ENCODE results near the gene MED13L. TPM values are rescaled to one million over a fixed set of nuclear protein-coding genes. Genes with fewer than 3 reads are reported as not detected.
"Not testable (repeated sequence)": the region's sequence is repeated elsewhere in the genome, so short reads cannot be mapped to it uniquely, and the experiment has no call there.

MED13L gene
- total RNA-seq, 2 experiments from 2014 or later: 42.4 to 46.0 TPM

DNA sequence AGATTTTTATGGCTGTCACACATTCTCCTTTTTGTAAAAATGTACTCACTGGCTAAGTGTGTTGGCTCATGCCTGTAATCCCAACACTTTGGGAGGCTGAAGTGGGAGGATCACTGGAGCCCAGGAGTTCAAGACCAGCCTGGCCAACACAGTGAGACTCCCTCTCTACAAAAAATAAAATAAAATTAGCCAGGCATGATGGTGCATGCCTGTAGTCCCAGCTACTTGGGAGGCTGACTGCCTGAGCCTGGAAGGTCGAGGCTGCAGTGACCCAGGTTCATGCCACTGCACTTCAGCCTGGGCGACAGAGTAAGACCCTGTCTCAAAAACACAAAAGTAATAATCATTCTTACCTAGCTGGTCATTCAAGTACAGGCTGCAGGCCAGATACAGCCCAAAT is 300.7 kb downstream of the MED13L start:
- intact Hi-C loops (cut with micrococcal nuclease); DNase-seq; CTCF ChIA-PET; H3K27ac Mint-ChIP-seq; H3K4me3 Mint-ChIP-seq; H3K4me1 Mint-ChIP-seq (ENCODE audit: low read depth); H3K27me3 Mint-ChIP-seq (ENCODE audit: low read depth); H3K9me3 Mint-ChIP-seq: not testable (repeated sequence)
- peaks cover 15% of the 10 kb centered on the region for H3K36me3 Mint-ChIP-seq (ENCODE audit: low read depth)

GRCh38 chr12:115975411-115975810 is 302.1 kb downstream of the MED13L start:
- Mint-ChIP-seq H3K4me3 (no peak overlapping the region), H3K27me3 (ENCODE audit: low read depth) (no peaks in the 10 kb centered on the region), H3K36me3 (ENCODE audit: low read depth) (peaks cover 8% of the 10 kb centered on the region), H3K4me1 (ENCODE audit: low read depth) (no peaks in the 10 kb centered on the region), H3K9me3 (no peaks in the 10 kb centered on the region), H3K27ac (no peak overlapping the region)
- CTCF ChIA-PET: no interaction called here
- intact Hi-C loops (cut with micrococcal nuclease): no loop called here
- DNase-seq: no peak

GRCh38 chr12:115973968-115974724 is 303.3 kb downstream of the MED13L start:
- Mint-ChIP-seq H3K9me3 (no peaks in the 10 kb centered on the region), H3K27ac (no peak overlapping the region)
- intact Hi-C loops (cut with micrococcal nuclease): no loop called here

DNA sequence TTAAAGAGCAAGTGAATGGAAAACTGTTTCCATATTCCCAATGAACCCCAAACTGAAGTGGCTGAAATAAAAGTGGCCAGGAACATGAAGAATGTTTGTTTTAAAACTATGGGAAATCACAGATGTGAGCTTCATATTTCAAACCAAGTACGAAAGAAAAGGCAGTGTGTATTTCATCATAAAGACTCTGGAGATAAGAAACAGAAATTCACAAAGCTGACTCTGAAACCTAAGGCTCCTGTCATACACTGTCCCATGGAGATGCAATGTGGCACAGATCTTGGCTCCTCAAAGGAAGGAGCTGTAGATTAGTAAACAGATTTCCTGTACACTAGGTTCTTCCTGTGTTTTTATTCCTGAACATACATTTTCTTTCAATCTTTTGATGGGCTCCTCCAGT is 304.4 kb downstream of the MED13L start:
- intact Hi-C loops (cut with micrococcal nuclease): no loop called here
- H3K36me3 Mint-ChIP-seq (ENCODE audit: low read depth): peaks cover 16% of the 10 kb centered on the region
- H3K27ac Mint-ChIP-seq: no peak overlapping the region
- H3K27me3 Mint-ChIP-seq (ENCODE audit: low read depth): no peaks in the 10 kb centered on the region
- DNase-seq: no peak
- no peaks in the 10 kb centered on the region for H3K4me1 Mint-ChIP-seq (ENCODE audit: low read depth)
- H3K4me3 Mint-ChIP-seq: no peak overlapping the region
- H3K9me3 Mint-ChIP-seq: no peaks in the 10 kb centered on the region
- CTCF ChIA-PET: interaction anchor here (1.4 kb wide), 1 partner anchor 10 kb away, joined by 4 read pairs; no protein-coding TSS in a partner anchor

More at GRCh38 chr12:115973968-115974724, 303.3 kb downstream of the MED13L start:
- no peaks in the 10 kb centered on the region for H3K27me3 Mint-ChIP-seq (ENCODE audit: low read depth)
- peaks cover 10% of the 10 kb centered on the region for H3K36me3 Mint-ChIP-seq (ENCODE audit: low read depth)
- no peak for DNase-seq
- CTCF ChIA-PET: interaction anchor here (0.6 to 1.4 kb wide), 3 partner anchors 9 to 263 kb away, joined by 3 to 4 read pairs (median 3); no protein-coding TSS in a partner anchor
- no peaks in the 10 kb centered on the region for H3K4me1 Mint-ChIP-seq (ENCODE audit: low read depth)
- H3K4me3 Mint-ChIP-seq: no peak overlapping the region

GRCh38 chr12:115972241-115972640 is 305.3 kb downstream of the MED13L start:
- CTCF ChIA-PET: no interaction called here
- no peak overlapping the region for H3K4me3 Mint-ChIP-seq
- no peaks in the 10 kb centered on the region for H3K27me3 Mint-ChIP-seq (ENCODE audit: low read depth)
- no peak for DNase-seq
- H3K36me3 Mint-ChIP-seq (ENCODE audit: low read depth): peaks cover 18% of the 10 kb centered on the region
- H3K27ac Mint-ChIP-seq: no peak overlapping the region
- intact Hi-C loops (cut with micrococcal nuclease): no loop called here
- H3K9me3 Mint-ChIP-seq: no peaks in the 10 kb centered on the region
- H3K4me1 Mint-ChIP-seq (ENCODE audit: low read depth): no peaks in the 10 kb centered on the region

GRCh38 chr12:115968211-115968610 is 309.3 kb downstream of the MED13L start:
- Mint-ChIP-seq H3K4me3 (no peak overlapping the region), H3K36me3 (ENCODE audit: low read depth) (peaks cover 28% of the 10 kb centered on the region), H3K27me3 (ENCODE audit: low read depth) (no peaks in the 10 kb centered on the region), H3K4me1 (ENCODE audit: low read depth) (peaks cover 8% of the 10 kb centered on the region), H3K9me3 (no peaks in the 10 kb centered on the region), H3K27ac (no peak overlapping the region)
- intact Hi-C loops (cut with micrococcal nuclease): no loop called here
- DNase-seq: no peak
- CTCF ChIA-PET: interaction anchor here (0.6 kb wide), 1 partner anchor 220 kb away, joined by 3 read pairs; no protein-coding TSS in a partner anchor

GRCh38 chr12:115966376-115966775 is 311.1 kb downstream of the MED13L start:
- CTCF ChIA-PET: interaction anchor here (0.7 kb wide), 1 partner anchor 204 kb away, joined by 3 read pairs; no protein-coding TSS in a partner anchor
- Mint-ChIP-seq H3K4me3 (no peak overlapping the region), H3K27me3 (ENCODE audit: low read depth) (no peaks in the 10 kb centered on the region), H3K27ac (no peak overlapping the region), H3K9me3 (no peaks in the 10 kb centered on the region), H3K4me1 (ENCODE audit: low read depth) (peaks cover 8% of the 10 kb centered on the region), H3K36me3 (ENCODE audit: low read depth) (peaks cover 29% of the 10 kb centered on the region)
- intact Hi-C loops (cut with micrococcal nuclease): no loop called here
- no peak for DNase-seq

DNA sequence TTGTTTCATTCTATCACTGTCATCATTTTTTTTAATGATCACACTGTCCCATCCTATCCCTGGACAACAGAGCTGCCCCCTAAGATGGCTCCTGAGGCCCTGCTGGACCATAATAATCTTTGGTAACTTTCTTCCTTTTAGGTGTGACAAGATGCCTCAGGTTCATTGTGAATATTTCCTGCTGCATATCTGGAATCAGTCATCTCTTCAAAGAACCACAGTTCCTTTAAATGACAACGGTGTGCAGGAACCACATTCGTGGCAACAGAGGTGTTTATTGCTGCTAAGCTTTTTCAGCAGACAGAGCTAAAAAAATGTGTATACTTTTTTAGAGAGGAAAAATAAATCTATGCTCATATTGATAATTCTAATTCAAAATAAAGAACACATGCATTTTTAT is 312.9 kb downstream of the MED13L start:
- CTCF ChIA-PET: no interaction called here
- no peaks in the 10 kb centered on the region for H3K9me3 Mint-ChIP-seq
- H3K27ac Mint-ChIP-seq: no peak overlapping the region
- intact Hi-C loops (cut with micrococcal nuclease): no loop called here
- no peak overlapping the region for H3K4me3 Mint-ChIP-seq
- no peaks in the 10 kb centered on the region for H3K27me3 Mint-ChIP-seq (ENCODE audit: low read depth)
- peaks cover 34% of the 10 kb centered on the region for H3K36me3 Mint-ChIP-seq (ENCODE audit: low read depth)
- peaks cover 8% of the 10 kb centered on the region for H3K4me1 Mint-ChIP-seq (ENCODE audit: low read depth)
- DNase-seq: no peak

DNA sequence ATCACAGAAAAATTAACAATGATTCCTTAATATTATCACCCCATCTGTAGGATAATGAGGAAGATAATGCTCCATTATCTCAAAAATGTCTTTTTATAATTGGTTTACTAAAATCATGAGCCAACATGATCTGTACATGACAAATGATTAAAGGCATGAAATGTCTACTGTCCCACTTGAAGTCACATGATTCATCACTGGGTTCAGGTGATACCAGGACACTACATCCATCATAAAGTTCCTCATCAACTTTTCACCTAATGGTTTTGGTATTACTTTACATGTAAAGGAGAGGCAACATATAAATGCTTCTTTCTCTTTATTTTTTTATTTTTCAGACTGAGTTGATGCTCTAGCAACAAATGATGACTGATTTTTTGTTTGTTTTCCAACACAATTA is 313.3 kb downstream of the MED13L start:
- CTCF ChIA-PET: no interaction called here
- Mint-ChIP-seq H3K4me1 (ENCODE audit: low read depth) (peaks cover 8% of the 10 kb centered on the region), H3K4me3 (no peak overlapping the region), H3K36me3 (ENCODE audit: low read depth) (peaks cover 33% of the 10 kb centered on the region), H3K27me3 (ENCODE audit: low read depth) (no peaks in the 10 kb centered on the region), H3K27ac (no peak overlapping the region), H3K9me3 (no peaks in the 10 kb centered on the region)
- intact Hi-C loops (cut with micrococcal nuclease): no loop called here
- DNase-seq: no peak

- H3K4me1 Mint-ChIP-seq (ENCODE audit: low read depth): peaks cover 8% of the 10 kb centered on the region
- DNase-seq: no peak
- no peak overlapping the region for H3K27ac Mint-ChIP-seq
- H3K4me3 Mint-ChIP-seq: no peak overlapping the region
- H3K9me3 Mint-ChIP-seq: no peaks in the 10 kb centered on the region
- CTCF ChIA-PET: no interaction called here
- peaks cover 25% of the 10 kb centered on the region for H3K36me3 Mint-ChIP-seq (ENCODE audit: low read depth)
- intact Hi-C loops (cut with micrococcal nuclease): no loop called here
- H3K27me3 Mint-ChIP-seq (ENCODE audit: low read depth): no peaks in the 10 kb centered on the region
Measured at GRCh38 chr12:115962216-115962615, 315.3 kb downstream of the MED13L start.

DNA sequence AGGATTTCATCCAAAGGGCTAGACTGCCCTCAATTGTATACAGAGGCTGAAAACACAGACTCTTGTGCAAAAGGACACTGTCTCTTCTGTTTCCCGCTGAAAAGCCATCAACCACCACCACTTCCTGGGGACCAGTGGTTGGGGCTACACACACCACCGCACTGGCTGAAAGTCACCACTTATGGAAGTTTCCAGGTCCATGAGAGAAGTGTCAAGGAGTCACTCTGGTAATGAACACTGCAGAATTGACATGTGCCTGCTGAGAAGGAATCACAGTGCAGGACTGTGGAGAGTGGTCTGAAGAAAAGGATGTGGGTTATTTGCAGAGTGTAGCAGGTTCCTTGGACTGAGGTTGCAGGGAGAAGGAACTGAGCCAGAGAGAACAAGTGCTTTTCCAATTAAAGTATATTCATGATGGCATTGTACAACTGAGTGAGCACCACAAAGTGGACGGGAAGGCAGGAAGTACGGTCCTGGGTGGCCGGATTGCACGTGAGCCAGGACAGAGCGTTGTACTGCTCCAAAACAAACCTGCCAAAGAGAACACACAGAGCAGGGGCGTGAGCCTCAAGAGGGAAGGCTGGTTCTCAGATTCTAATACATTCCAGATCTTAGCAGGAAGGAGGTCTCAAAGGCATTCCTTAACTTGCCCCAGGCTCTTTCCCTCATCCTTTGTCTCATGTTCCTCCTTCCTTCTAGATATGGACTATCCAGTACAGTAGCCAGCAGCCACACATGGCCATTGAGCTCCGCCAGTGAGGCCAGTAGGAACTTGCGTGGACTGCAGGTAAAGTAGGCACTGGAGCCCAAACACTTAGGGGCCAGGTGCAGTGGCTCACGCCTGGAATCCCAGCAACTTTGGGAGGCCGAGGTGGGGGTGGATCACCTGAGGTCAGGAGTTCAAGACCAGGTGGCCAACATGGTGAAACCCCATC is 316.4 kb downstream of the MED13L start:
- peaks cover 22% of the 10 kb centered on the region for H3K36me3 Mint-ChIP-seq (ENCODE audit: low read depth)
- H3K27ac Mint-ChIP-seq: no peak overlapping the region
- no peaks in the 10 kb centered on the region for H3K9me3 Mint-ChIP-seq
- intact Hi-C loops (cut with micrococcal nuclease): no loop called here
- CTCF ChIA-PET: no interaction called here
- H3K27me3 Mint-ChIP-seq (ENCODE audit: low read depth): no peaks in the 10 kb centered on the region
- H3K4me3 Mint-ChIP-seq: no peak overlapping the region
- peaks cover 8% of the 10 kb centered on the region for H3K4me1 Mint-ChIP-seq (ENCODE audit: low read depth)
- DNase-seq: no peak

- H3K9me3 Mint-ChIP-seq: no peaks in the 10 kb centered on the region
- no peak overlapping the region for H3K27ac Mint-ChIP-seq
Measured at GRCh38 chr12:115957686-115958290, 319.7 kb downstream of the MED13L start.

More at GRCh38 chr12:115957686-115958290, 319.7 kb downstream of the MED13L start:
- no peaks in the 10 kb centered on the region for H3K27me3 Mint-ChIP-seq (ENCODE audit: low read depth)
- H3K4me3 Mint-ChIP-seq: no peak overlapping the region
- DNase-seq: no peak
- H3K36me3 Mint-ChIP-seq (ENCODE audit: low read depth): peaks cover 9% of the 10 kb centered on the region
- CTCF ChIA-PET: interaction anchor here (0.5 to 1.3 kb wide), 3 partner anchors 40 to 292 kb away, joined by 4 read pairs; no protein-coding TSS in a partner anchor
- intact Hi-C loops (cut with micrococcal nuclease): no loop called here
- H3K4me1 Mint-ChIP-seq (ENCODE audit: low read depth): no peaks in the 10 kb centered on the region
